ENCODE data around the gene CCDC141.

GRCh38 chr2:178804791-178805190 lies 245.1 kb downstream of the CCDC141 start:
- TF ChIP-seq GATA3 (IDR thresholded peaks at IDR 0.05; ENCODE audit: low read depth, low read length) = no peak
- no peak for TF ChIP-seq GATA2 (IDR thresholded peaks at IDR 0.05; ENCODE audit: low read depth, low read length)

Data from SH-SY5Y (cell line).